ENCODE data around the gene ZFP36L2. TPM values are rescaled to one million over a fixed set of nuclear protein-coding genes. Genes with fewer than 3 reads are reported as not detected.
A peak's percentile ranks its signal among the peaks of the same experiment; 100 is the strongest.

Gene ZFP36L2
- total and polyA plus RNA-seq, 2 experiments from 2014 or later: 37.9 to 38.4 TPM

DNA sequence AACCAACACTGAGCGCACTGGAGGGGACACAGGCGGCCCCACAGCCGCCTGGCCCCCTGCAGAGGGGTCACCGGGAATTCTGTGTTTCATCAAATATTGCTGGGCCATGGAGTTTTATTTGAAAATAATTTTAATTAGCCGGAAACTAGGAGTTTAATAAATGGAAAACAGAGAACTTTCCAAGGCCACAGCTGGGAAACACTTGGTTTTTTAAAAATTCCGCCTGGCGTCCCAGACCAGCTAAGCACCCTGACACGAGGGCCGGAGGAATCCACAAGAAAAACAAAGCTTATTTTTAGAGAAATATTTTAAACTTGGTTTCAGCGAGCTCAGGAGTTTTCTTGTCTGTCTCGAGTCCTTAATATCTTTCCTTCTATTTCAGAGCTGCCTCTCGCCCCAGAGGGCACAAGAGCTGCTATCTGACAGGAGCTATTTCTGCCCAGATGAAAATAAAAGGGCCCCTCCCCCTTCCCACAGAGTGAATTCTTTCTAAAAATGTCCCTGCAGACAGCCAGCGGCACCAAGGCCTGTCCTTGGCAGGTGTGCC, 8.2 kb downstream of the ZFP36L2 start:
- Histone ChIP-seq H3K27ac (ENCODE audit: low read depth) (peak overlapping the region; percentile 96), H3K4me1 (ENCODE audit: insufficient read depth) (peaks cover 73% of the 10 kb centered on the region), H3K79me2 (replicated peaks; ENCODE audit: insufficient read depth) (peaks cover 13% of the 10 kb centered on the region), H3K27me3 (ENCODE audit: insufficient read depth) (no peaks in the 10 kb centered on the region), H3K36me3 (ENCODE audit: insufficient read depth) (peaks cover 6% of the 10 kb centered on the region; the same call in 1 of the 2 replicates), H3F3A (replicated peaks; ENCODE audit: low read depth) (peaks cover 48% of the 10 kb centered on the region), H4K20me1 (replicated peaks; ENCODE audit: insufficient read depth) (no peaks in the 10 kb centered on the region; the same call in 1 of the 2 replicates), H3K4me2 (peak overlapping the region; percentile 79), H3K9me2 (ENCODE audit: insufficient read depth) (no peaks in the 10 kb centered on the region), H3K4me3 (peak overlapping the region; percentile 97), H2AFZ (no peak overlapping the region)
- DNase-seq (ENCODE audit: low spot score) (no peak), ATAC-seq (peak; percentile 0; the same call in 1 of the 3 replicates)
- Mint-ChIP-seq H3K4me1 (peaks cover 63% of the 10 kb centered on the region), H3K4me3 (peak overlapping the region; percentile 77), H3K9me3 (no peaks in the 10 kb centered on the region; the same call in 2 of the 3 replicates), H3K36me3 (ENCODE audit: low read depth) (peaks cover 15% of the 10 kb centered on the region), H3K27me3 (ENCODE audit: insufficient read depth, low read depth, poor library complexity) (peaks cover 16% of the 10 kb centered on the region), H3K27ac (peak overlapping the region; percentile 89)
- TF ChIP-seq, protein P1, sequence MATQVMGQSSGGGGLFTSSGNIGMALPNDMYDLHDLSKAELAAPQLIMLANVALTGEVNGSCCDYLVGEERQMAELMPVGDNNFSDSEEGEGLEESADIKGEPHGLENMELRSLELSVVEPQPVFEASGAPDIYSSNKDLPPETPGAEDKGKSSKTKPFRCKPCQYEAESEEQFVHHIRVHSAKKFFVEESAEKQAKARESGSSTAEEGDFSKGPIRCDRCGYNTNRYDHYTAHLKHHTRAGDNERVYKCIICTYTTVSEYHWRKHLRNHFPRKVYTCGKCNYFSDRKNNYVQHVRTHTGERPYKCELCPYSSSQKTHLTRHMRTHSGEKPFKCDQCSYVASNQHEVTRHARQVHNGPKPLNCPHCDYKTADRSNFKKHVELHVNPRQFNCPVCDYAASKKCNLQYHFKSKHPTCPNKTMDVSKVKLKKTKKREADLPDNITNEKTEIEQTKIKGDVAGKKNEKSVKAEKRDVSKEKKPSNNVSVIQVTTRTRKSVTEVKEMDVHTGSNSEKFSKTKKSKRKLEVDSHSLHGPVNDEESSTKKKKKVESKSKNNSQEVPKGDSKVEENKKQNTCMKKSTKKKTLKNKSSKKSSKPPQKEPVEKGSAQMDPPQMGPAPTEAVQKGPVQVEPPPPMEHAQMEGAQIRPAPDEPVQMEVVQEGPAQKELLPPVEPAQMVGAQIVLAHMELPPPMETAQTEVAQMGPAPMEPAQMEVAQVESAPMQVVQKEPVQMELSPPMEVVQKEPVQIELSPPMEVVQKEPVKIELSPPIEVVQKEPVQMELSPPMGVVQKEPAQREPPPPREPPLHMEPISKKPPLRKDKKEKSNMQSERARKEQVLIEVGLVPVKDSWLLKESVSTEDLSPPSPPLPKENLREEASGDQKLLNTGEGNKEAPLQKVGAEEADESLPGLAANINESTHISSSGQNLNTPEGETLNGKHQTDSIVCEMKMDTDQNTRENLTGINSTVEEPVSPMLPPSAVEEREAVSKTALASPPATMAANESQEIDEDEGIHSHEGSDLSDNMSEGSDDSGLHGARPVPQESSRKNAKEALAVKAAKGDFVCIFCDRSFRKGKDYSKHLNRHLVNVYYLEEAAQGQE (IDR thresholded peaks at IDR 0.05; ENCODE audit: unreplicated experiment): no peak

DNA sequence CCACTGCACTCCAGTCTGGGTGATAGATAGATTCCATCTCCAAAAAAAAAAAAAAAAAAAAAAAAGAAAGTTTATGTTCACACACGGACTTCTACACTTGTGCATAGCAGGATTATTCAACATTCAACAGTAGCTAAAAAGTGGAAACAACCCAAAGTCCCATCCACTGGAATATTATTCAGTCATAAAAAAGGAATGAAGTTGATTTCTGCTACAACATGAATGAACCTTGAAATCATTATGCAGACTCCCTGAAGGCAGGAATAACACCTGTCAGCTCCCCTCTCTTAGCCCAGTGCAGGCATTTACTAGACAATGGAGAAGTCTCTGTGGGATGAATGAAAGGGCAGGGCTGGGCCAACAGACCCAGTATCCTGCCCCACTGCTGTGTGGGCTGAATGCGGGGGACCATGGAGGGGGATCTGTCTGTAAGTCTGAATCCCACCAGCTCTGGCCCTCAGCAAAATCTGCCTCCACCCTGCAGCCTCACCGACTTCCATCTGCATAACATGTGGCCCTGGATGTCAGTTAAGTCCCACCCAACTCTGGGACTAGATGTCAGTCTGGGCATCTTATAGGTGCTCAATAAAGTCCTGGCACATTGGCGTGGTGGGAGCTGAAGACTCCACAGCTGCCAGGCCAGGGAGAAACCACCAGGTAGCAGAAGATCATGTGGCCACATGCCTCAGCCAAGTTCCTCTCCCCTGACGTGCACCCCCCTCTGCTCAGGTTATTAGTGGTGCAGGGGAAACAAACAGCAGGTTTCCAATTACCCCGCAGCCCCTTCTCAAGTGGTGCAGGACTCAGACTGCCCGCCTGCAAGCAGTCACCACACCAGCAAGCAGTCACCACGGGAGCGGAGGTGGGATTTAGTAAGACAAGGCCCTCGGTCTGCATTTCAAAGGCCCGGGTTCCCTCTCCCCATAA, 8.9 kb downstream of the ZFP36L2 start:
- Histone ChIP-seq H3K27me3 (ENCODE audit: insufficient read depth) (no peaks in the 10 kb centered on the region), H3K9me2 (ENCODE audit: insufficient read depth) (no peaks in the 10 kb centered on the region), H3K27ac (ENCODE audit: low read depth) (peak overlapping the region; percentile 96), H2AFZ (no peak overlapping the region), H3K4me2 (peak overlapping the region; percentile 79), H3K4me1 (ENCODE audit: insufficient read depth) (peaks cover 67% of the 10 kb centered on the region), H4K20me1 (replicated peaks; ENCODE audit: insufficient read depth) (no peaks in the 10 kb centered on the region), H3K36me3 (ENCODE audit: insufficient read depth) (no peaks in the 10 kb centered on the region), H3K4me3 (peak overlapping the region; percentile 97), H3K79me2 (replicated peaks; ENCODE audit: insufficient read depth) (peaks cover 5% of the 10 kb centered on the region), H3F3A (replicated peaks; ENCODE audit: low read depth) (peaks cover 48% of the 10 kb centered on the region)
- peak overlapping the region; percentile 89 for H3K27ac Mint-ChIP-seq
- no peaks in the 10 kb centered on the region; the same call in 2 of the 3 replicates for H3K9me3 Mint-ChIP-seq
- peak; percentile 64 for ATAC-seq
- H3K36me3 Mint-ChIP-seq (ENCODE audit: low read depth): peaks cover 9% of the 10 kb centered on the region; the same call in 2 of the 3 replicates
- DNase-seq (ENCODE audit: low spot score): peak; percentile 97
- H3K27me3 Mint-ChIP-seq (ENCODE audit: insufficient read depth, low read depth, poor library complexity): peaks cover 16% of the 10 kb centered on the region
- H3K4me1 Mint-ChIP-seq: peaks cover 64% of the 10 kb centered on the region
- peak overlapping the region; percentile 77 for H3K4me3 Mint-ChIP-seq
- TF ChIP-seq ZNF114 (CRISPR knock-in tag; IDR thresholded peaks at IDR 0.05): 0 out of 2 replicates have a peak, but pooled peaks have one; percentile 41
- TF ChIP-seq STAT1 (IDR thresholded peaks at IDR 0.05; ENCODE audit: unreplicated experiment): no peak
- no peak for TF ChIP-seq EZH2phosphoT487 (IDR thresholded peaks at IDR 0.05; ENCODE audit: unreplicated experiment)
- TF ChIP-seq, protein P2, sequence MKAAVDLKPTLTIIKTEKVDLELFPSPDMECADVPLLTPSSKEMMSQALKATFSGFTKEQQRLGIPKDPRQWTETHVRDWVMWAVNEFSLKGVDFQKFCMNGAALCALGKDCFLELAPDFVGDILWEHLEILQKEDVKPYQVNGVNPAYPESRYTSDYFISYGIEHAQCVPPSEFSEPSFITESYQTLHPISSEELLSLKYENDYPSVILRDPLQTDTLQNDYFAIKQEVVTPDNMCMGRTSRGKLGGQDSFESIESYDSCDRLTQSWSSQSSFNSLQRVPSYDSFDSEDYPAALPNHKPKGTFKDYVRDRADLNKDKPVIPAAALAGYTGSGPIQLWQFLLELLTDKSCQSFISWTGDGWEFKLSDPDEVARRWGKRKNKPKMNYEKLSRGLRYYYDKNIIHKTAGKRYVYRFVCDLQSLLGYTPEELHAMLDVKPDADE (IDR thresholded peaks at IDR 0.05): no peak
- TF ChIP-seq ZNF331 (CRISPR knock-in tag; IDR thresholded peaks at IDR 0.05; ENCODE audit: low read depth): no peak
- TF ChIP-seq POLR2AphosphoS5 (IDR thresholded peaks at IDR 0.05; ENCODE audit: low read depth): peak; percentile 28; the same call in 1 of the 2 replicates
- peak; percentile 62; the same call in 1 of the 2 replicates for TF ChIP-seq CREB1 (CRISPR knock-in tag; IDR thresholded peaks at IDR 0.05; ENCODE audit: low read depth)
- TF ChIP-seq JUNB (IDR thresholded peaks at IDR 0.05; ENCODE audit: unreplicated experiment): no peak
- peak; percentile 74 for TF ChIP-seq NANOG (IDR thresholded peaks at IDR 0.05; ENCODE audit: borderline replicate concordance)
- no peak for TF ChIP-seq CTCF (conservative IDR thresholded peaks at IDR 0.05; ENCODE audit: low read depth in 2 of 2)

Data from GM23338 (cell line).